ENCODE data around the gene SNX25.

GRCh38 chr4:185224597-185224996 lies 15.2 kb downstream of the SNX25 start:
- TF ChIP-seq CTCF (IDR thresholded peaks at IDR 0.05; ENCODE audit: poor library complexity, severe bottlenecking) (no peak), TAF1 (IDR thresholded peaks at IDR 0.05; ENCODE audit: low read depth) (no peak), EZH2 (IDR thresholded peaks at IDR 0.05; ENCODE audit: borderline replicate concordance, insufficient read depth, low read length, poor library complexity, severe bottlenecking) (no peak), REST (IDR thresholded peaks at IDR 0.05; ENCODE audit: borderline replicate concordance) (no peak), POLR2AphosphoS5 (IDR thresholded peaks at IDR 0.05) (no peak), MXI1 (conservative IDR thresholded peaks at IDR 0.05; ENCODE audit: poor library complexity, severe bottlenecking) (no peak), EP300 (conservative IDR thresholded peaks at IDR 0.05; ENCODE audit: poor library complexity, severe bottlenecking) (no peak), SMC3 (conservative IDR thresholded peaks at IDR 0.05; ENCODE audit: poor library complexity) (no peak), RAD21 (conservative IDR thresholded peaks at IDR 0.05) (no peak)

Measured in neural cell (in vitro differentiated cells).